Parathyroid adenoma (tissue), 2 donors: ENCODE data around the gene CHP2.

Experiments used
- H2AFZ ChIP-seq: fragments of 300-600 bp; sonication (generic); one replicate; pipeline ENCODE4 v1.7.0; 2017; ENCODE audit warnings: antibody characterized with exemption, mild to moderate bottlenecking
- H3K27ac ChIP-seq: fragments of 300-600 bp; sonication (generic); one replicate; pipeline ENCODE4 v1.7.0; 2017
- H3K27me3 ChIP-seq: fragments of 300-600 bp; sonication (generic); one replicate; pipeline ENCODE4 v1.7.0; 2017; ENCODE audit warnings: low read length; ENCODE audit not compliant: control insufficient read depth, insufficient read depth
- H3K36me3 ChIP-seq: fragments of 300-600 bp; sonication (generic); one replicate; pipeline ENCODE4 v1.7.0; 2017; ENCODE audit warnings: low read length; ENCODE audit not compliant: control insufficient read depth, insufficient read depth
- H3K4me1 ChIP-seq: fragments of 300-600 bp; sonication (generic); one replicate; pipeline ENCODE4 v1.7.0; 2017; ENCODE audit warnings: control low read depth
- H3K4me2 ChIP-seq: fragments of 300-600 bp; sonication (generic); one replicate; pipeline ENCODE4 v1.7.0; 2017; ENCODE audit warnings: low read length
- H3K4me3 ChIP-seq: fragments of 300-600 bp; sonication (generic); one replicate; pipeline ENCODE4 v1.7.0; 2017; ENCODE audit warnings: low read depth, low read length
- H3K79me2 ChIP-seq: fragments of 300-600 bp; sonication (generic); one replicate; pipeline ENCODE4 v1.7.0; 2017; ENCODE audit warnings: control low read depth
- H3K9ac ChIP-seq: fragments of 300-600 bp; sonication (generic); one replicate; pipeline ENCODE4 v1.7.0; 2017; ENCODE audit warnings: mild to moderate bottlenecking
- H3K9me3 ChIP-seq: fragments of 300-600 bp; sonication (generic); one replicate; pipeline ENCODE4 v1.7.0; 2017; ENCODE audit warnings: low read length; ENCODE audit not compliant: control insufficient read depth
- CTCF ChIP-seq: fragments of 300-600 bp; sonication (generic); IDR thresholded peaks from one replicate; pipeline ENCODE4 v1.7.0; 2017; ENCODE audit warnings: antibody characterized with exemption, mild to moderate bottlenecking
- donor health status: primary hyperparathyroidism.

The CHP2 gene

GRCh38 chr16:23724096-23724784 is 30.6 kb upstream of the CHP2 start:
- Histone ChIP-seq H3K27ac (no peak overlapping the region), H3K9me3 (no peaks in the 10 kb centered on the region), H3K4me1 (no peaks in the 10 kb centered on the region), H3K36me3 (no peaks in the 10 kb centered on the region), H3K9ac (no peak overlapping the region), H3K27me3 (no peaks in the 10 kb centered on the region), H3K4me2 (no peak overlapping the region), H3K4me3 (no peak overlapping the region), H2AFZ (no peak overlapping the region), H3K79me2 (no peaks in the 10 kb centered on the region)
- no peak for TF ChIP-seq CTCF

GRCh38 chr16:23724785-23725131 is 30.1 kb upstream of the CHP2 start:
- H3K4me1 ChIP-seq: no peaks in the 10 kb centered on the region
- no peaks in the 10 kb centered on the region for H3K27me3 ChIP-seq
- no peaks in the 10 kb centered on the region for H3K79me2 ChIP-seq
- H3K4me2 ChIP-seq: no peak overlapping the region
- H3K36me3 ChIP-seq: no peaks in the 10 kb centered on the region
- no peak for TF ChIP-seq CTCF
- no peak overlapping the region for H3K9ac ChIP-seq
- no peak overlapping the region for H2AFZ ChIP-seq
- H3K4me3 ChIP-seq: no peak overlapping the region
- no peaks in the 10 kb centered on the region for H3K9me3 ChIP-seq
- no peak overlapping the region for H3K27ac ChIP-seq

- Histone ChIP-seq H3K79me2 (no peaks in the 10 kb centered on the region), H3K9ac (no peak overlapping the region), H3K4me3 (no peak overlapping the region), H3K27me3 (no peaks in the 10 kb centered on the region), H3K4me2 (no peak overlapping the region), H3K36me3 (no peaks in the 10 kb centered on the region), H3K4me1 (no peaks in the 10 kb centered on the region), H3K27ac (no peak overlapping the region), H2AFZ (no peak overlapping the region), H3K9me3 (no peaks in the 10 kb centered on the region)
- TF ChIP-seq CTCF: no peak
Observed at GRCh38 chr16:23726710-23727109, 28.1 kb upstream of the CHP2 start.

- Histone ChIP-seq H3K27me3 (no peaks in the 10 kb centered on the region), H3K4me1 (no peaks in the 10 kb centered on the region)
Observed at GRCh38 chr16:23728112-23728477, 26.7 kb upstream of the CHP2 start.

More at GRCh38 chr16:23728112-23728477, 26.7 kb upstream of the CHP2 start:
- Histone ChIP-seq H3K9ac (no peak overlapping the region), H3K4me2 (no peak overlapping the region), H3K9me3 (no peaks in the 10 kb centered on the region), H3K36me3 (no peaks in the 10 kb centered on the region), H3K27ac (no peak overlapping the region), H2AFZ (peak overlapping the region; percentile 28), H3K4me3 (no peak overlapping the region), H3K79me2 (no peaks in the 10 kb centered on the region)
- no peak for TF ChIP-seq CTCF
